GM12878 (cell line): ENCODE measurements around the gene GSE1. TPM values are rescaled to one million over a fixed set of nuclear protein-coding genes. Genes with fewer than 3 reads are reported as not detected.
A peak's percentile ranks its signal among the peaks of the same experiment; 100 is the strongest.

ENCODE experiments used
- ATAC-seq: fragments of 200-7000 bp; cut with Tn5 transposase; 3 replicates; pipeline ENCODE4 v1.9.1; 2020; ENCODE audit warnings: mild to moderate bottlenecking, moderate library complexity
- BruUV-seq: library from RNA; stranded (reverse); fragments of 400-500 nt; replicated peaks from 2 replicates; lab custom pipeline; 2021; lab: Mats Ljungman, UMichigan
- CTCF ChIA-PET: fragments of 300-600 bp; sonication (Branson Sonifier 250); formaldehyde crosslinking; extraction: SDS; loops from one replicate; lab custom pipeline; 2021; ENCODE audit warnings: inconsistent platforms; lab: Yijun Ruan, JAX
- POLR2A ChIA-PET: fragments of 350-600 bp; formaldehyde crosslinking; extraction: SDS; loops from one replicate; lab custom pipeline; 2021; ENCODE audit warnings: inconsistent platforms; lab: Charles Lee
- RAD21 ChIA-PET: fragments of 300-600 bp; sonication (Branson Sonifier 250); formaldehyde crosslinking; loops from one replicate; lab custom pipeline; 2023; ENCODE audit warnings: antibody characterized with exemption; ENCODE audit not compliant: unreplicated experiment; lab: Charles Lee
- SMC1A ChIA-PET: fragments of 300-600 bp; sonication (Branson Sonifier 250); formaldehyde crosslinking; loops from one replicate; lab custom pipeline; 2023; ENCODE audit not compliant: unreplicated experiment, uncharacterized antibody; lab: Charles Lee
- DNase-seq: peaks from one replicate; pipeline ENCODE4 v3.0.0-alpha.2; 2011; ENCODE audit warnings: low read depth, low spot score
- FAIRE-seq: peaks from 3 replicates; lab custom pipeline; 2011; peaks lifted over from hg19 to GRCh38; lab: Jason Lieb, UNC
- H2AFZ ChIP-seq: 2 replicates; pipeline ENCODE4 v1.6.0; 2011; ENCODE audit warnings: low read depth, low read length, control low read depth; ENCODE audit not compliant: control insufficient read depth
- H3K27ac ChIP-seq: 2 replicates; pipeline ENCODE4 v1.5.1; 2011; ENCODE audit warnings: control low read depth; ENCODE audit not compliant: control insufficient read depth, insufficient read depth
- H3K27me3 ChIP-seq, 2 experiments: replicated peaks in 1 of 2; 2 replicates each; pipeline versions ENCODE4 v1.6.0 to v1.6.1; 2011; ENCODE audit warnings: low read length in 1 of 2; ENCODE audit not compliant: control insufficient read depth in 2 of 2, insufficient read depth in 2 of 2
- H3K36me3 ChIP-seq, 2 experiments: 2 replicates each; pipeline ENCODE4 v1.5.1; 2011; ENCODE audit warnings: low read length in 1 of 2; ENCODE audit not compliant: control insufficient read depth in 2 of 2, insufficient read depth in 2 of 2
- H3K4me1 ChIP-seq: 2 replicates; pipeline ENCODE4 v1.6.1; 2011; ENCODE audit warnings: mild to moderate bottlenecking, low read length, moderate library complexity, mixed read lengths; ENCODE audit not compliant: control insufficient read depth, insufficient read depth
- H3K4me2 ChIP-seq: 2 replicates; pipeline ENCODE4 v1.6.0; 2011; ENCODE audit warnings: control low read depth; ENCODE audit not compliant: control insufficient read depth, insufficient read depth
- H3K4me3 ChIP-seq: fragments of 200-600 bp; sonication (generic); 2 replicates; pipeline ENCODE4 v1.5.1; 2016
- H3K79me2 ChIP-seq: 2 replicates; pipeline ENCODE4 v1.6.0; 2011; ENCODE audit warnings: low read length; ENCODE audit not compliant: control insufficient read depth, insufficient read depth
- H3K9ac ChIP-seq: 2 replicates; pipeline ENCODE4 v1.8.0; 2011; ENCODE audit warnings: low read length, control low read depth, mixed read lengths; ENCODE audit not compliant: control insufficient read depth, insufficient read depth
- H3K9me3 ChIP-seq: replicated peaks from 3 replicates; pipeline ENCODE4 v1.5.1; 2011; ENCODE audit warnings: mild to moderate bottlenecking, low read length; ENCODE audit not compliant: control insufficient read depth, insufficient read depth
- H4K20me1 ChIP-seq: 2 replicates; pipeline ENCODE4 v1.6.0; 2011; ENCODE audit not compliant: control insufficient read depth, insufficient read depth
- CREB1 ChIP-seq: IDR thresholded peaks from 2 replicates; pipeline ENCODE4 v1.6.1; 2012; ENCODE audit warnings: low read depth, mild to moderate bottlenecking, inconsistent platforms
- E2F4 ChIP-seq: IDR thresholded peaks from 2 replicates; pipeline ENCODE4 v1.6.1; 2012; ENCODE audit warnings: low read depth, low read length, improper control_type of control experiment
- POU2F2 ChIP-seq: IDR thresholded peaks from 3 replicates; pipeline ENCODE4 v1.6.1; 2011; ENCODE audit warnings: low read depth, mild to moderate bottlenecking, low read length, borderline replicate concordance
- SMAD1 ChIP-seq: fragments of 450-650 bp; IDR thresholded peaks from 2 replicates; pipeline ENCODE4 v1.6.1; 2018; ENCODE audit warnings: mild to moderate bottlenecking, low read depth; ENCODE audit not compliant: partially characterized antibody
- SREBF1 ChIP-seq: IDR thresholded peaks from 2 replicates; pipeline ENCODE4 v1.6.1; 2012; ENCODE audit warnings: mild to moderate bottlenecking, low read length
- YY1 ChIP-seq: IDR thresholded peaks from 2 replicates; pipeline ENCODE4 v1.6.1; 2011; ENCODE audit warnings: low read depth, mild to moderate bottlenecking, low read length
- WGBS: methylation state at CpG from one replicate; pipeline ENCODE4 v1.1.6; 2016; ENCODE audit warnings: low lambda C conversion rate; ENCODE audit not compliant: insufficient replicate concordance, insufficient coverage; ENCODE audit errors: missing lambda C conversion rate; 5-methylcytosine and 5-hydroxymethylcytosine counted together
- in situ Hi-C: fragments of 300-500 bp; cut with MboI; formaldehyde crosslinking; loops from 9 replicates; pipeline ENCODE4 v1.14.3; 2018; ENCODE audit warnings: mixed read lengths
- intact Hi-C: fragments of 100-400 bp; cut with micrococcal nuclease; formaldehyde crosslinking; loops from one replicate; pipeline ENCODE4 v1.14.2; 2022; ENCODE audit not compliant: unreplicated experiment
- polyA plus RNA-seq, 11 experiments: library from polyadenylated mRNA; depleted of rRNA in 4 of 11; unstranded in 6 of 11; stranded (reverse) in 5 of 11; fragments of >200 nt; fragmentation: Nextera tagmentation in 4 of 11; fragmentation: Illumina TruSeq in 1 of 11; extraction: Ambion mirVana in 4 of 11; extraction: Trizol in 1 of 11; gene quantifications; 1 replicate in 1 of 11; 2 replicates in 10 of 11; pipeline versions ENCODE4 v1.2.1 to v1.2.3, GENCODE V29; 2011 to 2016; ENCODE audit warnings: inconsistent platforms in 2 of 11, missing spikeins in 2 of 11, low read depth in 1 of 11
- total RNA-seq, 4 experiments: library from RNA; depleted of rRNA in 3 of 4; stranded (reverse); fragments of >200 nt in 3 of 4; fragmentation: Illumina TruSeq in 1 of 4; extraction: Trizol in 1 of 4; gene quantifications; 2 replicates each; pipeline versions ENCODE4 v1.2.1 to v1.2.3, GENCODE V29; 2013 to 2021
- TF ChIP-seq, protein P1 (sequence below): IDR thresholded peaks from 2 replicates; pipeline ENCODE4 v1.6.1; 2011; ENCODE audit warnings: borderline replicate concordance, low read depth, mild to moderate bottlenecking, moderate library complexity, mixed read lengths, low read length; ENCODE audit not compliant: insufficient read depth; ENCODE audit errors: extremely low read length

The GSE1 gene
- total and polyA plus RNA-seq, 10 of the 15 experiments (the other 5 are each of a cell fraction or from before 2014, with no cell fraction given): 4.6 to 58.7 (median 18.2) TPM

DNA sequence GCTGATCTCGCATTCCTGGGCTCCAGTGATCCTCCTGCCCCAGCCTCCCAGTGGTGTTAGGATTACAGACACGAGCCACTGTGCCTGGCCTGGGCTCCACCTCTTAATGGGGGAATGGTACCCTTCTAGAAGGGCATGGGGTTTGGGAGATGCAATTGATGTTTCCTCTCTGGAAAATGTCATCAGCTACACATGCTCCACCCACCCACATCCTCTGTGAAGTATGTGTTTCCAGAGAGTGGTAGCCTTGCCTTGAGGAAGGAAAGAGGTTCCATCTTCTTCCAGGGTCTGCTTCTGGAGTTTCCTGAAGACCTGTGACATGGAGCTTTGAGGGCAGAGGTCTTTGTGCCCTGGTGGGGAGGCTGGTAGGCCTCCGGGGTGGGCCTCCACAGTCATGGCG is 45.2 kb upstream of the GSE1 start (continued):
- TF ChIP-seq SREBF1: no peak
- no peak for TF ChIP-seq E2F4
- TF ChIP-seq CREB1: no peak
- TF ChIP-seq SMAD1: no peak
- no peak for TF ChIP-seq YY1

GRCh38 chr16:85568519-85568918 is 44.6 kb upstream of the GSE1 start:
- in situ Hi-C loops (loop anchor here (25.0 kb wide), 1 partner anchor 956 kb away; the partner anchor contains the start of gene COTL1), intact Hi-C loops (no loop called here)
- ChIA-PET CTCF (interaction anchor here (1.4 to 3.3 kb wide), 5 partner anchors 10 to 77 kb away, joined by 5 to 47 read pairs (median 14); no protein-coding TSS in a partner anchor), SMC1A (interaction anchor here (0.7 to 6.1 kb wide), 6 partner anchors 10 to 48 kb away, joined by 3 to 73 read pairs (median 10); no protein-coding TSS in a partner anchor), POLR2A (interaction anchor here (0.9 to 4.5 kb wide), 4 partner anchors 10 to 47 kb away, joined by 3 to 53 read pairs (median 26); partner anchors contain the start of gene GSE1), RAD21 (interaction anchor here (1.5 to 3.6 kb wide), 6 partner anchors 10 to 48 kb away, joined by 5 to 85 read pairs (median 14); partner anchors contain the start of gene GSE1)
- Histone ChIP-seq H3K36me3 (peaks cover 0 to 5% of the 10 kb centered on the region in 2 experiments; a peak in 3 of 4 replicates), H3K9me3 (no peaks in the 10 kb centered on the region), H3K4me2 (0 out of 2 replicates have a peak overlapping the region, but pooled peaks have one; percentile 14), H3K4me1 (peaks cover 55% of the 10 kb centered on the region), H2AFZ (no peak overlapping the region), H3K27me3 (no peaks in the 10 kb centered on the region), H3K9ac (no peak overlapping the region), H3K27ac (no peak overlapping the region), H3K4me3 (no peak overlapping the region), H4K20me1 (peaks cover 6% of the 10 kb centered on the region), H3K79me2 (peaks cover 77% of the 10 kb centered on the region)
- no TSS peak for BruUV-seq
- ATAC-seq: no peak
- TF ChIP-seq, protein P1, sequence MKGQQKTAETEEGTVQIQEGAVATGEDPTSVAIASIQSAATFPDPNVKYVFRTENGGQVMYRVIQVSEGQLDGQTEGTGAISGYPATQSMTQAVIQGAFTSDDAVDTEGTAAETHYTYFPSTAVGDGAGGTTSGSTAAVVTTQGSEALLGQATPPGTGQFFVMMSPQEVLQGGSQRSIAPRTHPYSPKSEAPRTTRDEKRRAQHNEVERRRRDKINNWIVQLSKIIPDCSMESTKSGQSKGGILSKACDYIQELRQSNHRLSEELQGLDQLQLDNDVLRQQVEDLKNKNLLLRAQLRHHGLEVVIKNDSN: no peak
- TF ChIP-seq POU2F2: peak; percentile 25; the same call in 1 of the 3 replicates
- no peak for DNase-seq
- WGBS: 97% methylated on average over 8 of the region's 8 CpGs
- FAIRE-seq: no peak
